ENCODE measurements around the gene MEX3D. TPM values are rescaled to one million over a fixed set of nuclear protein-coding genes. Genes with fewer than 3 reads are reported as not detected.
A peak's percentile ranks its signal among the peaks of the same experiment; 100 is the strongest.

Gene MEX3D
- total and polyA plus RNA-seq, 4 donors = 17.0 to 43.6 (median 34.5) TPM

GRCh38 chr19:1508507-1508856 is 59.6 kb downstream of the MEX3D start:
- Histone ChIP-seq H3K9me3 (ENCODE audit: control insufficient read depth, insufficient read depth, low read length) (no peaks in the 10 kb centered on the region), H3K4me3 (ENCODE audit: low read depth, low read length) (peak overlapping the region; percentile 19), H3K27me3 (ENCODE audit: control insufficient read depth, insufficient read depth, low read length) (peaks cover 42% of the 10 kb centered on the region), H3K27ac (ENCODE audit: low read depth, low read length) (peak overlapping the region; percentile 42), H3K36me3 (ENCODE audit: control insufficient read depth, insufficient read depth, low read length) (peaks cover 2% of the 10 kb centered on the region), H3K4me1 (ENCODE audit: control insufficient read depth, insufficient read depth, low read length) (peaks cover 35% of the 10 kb centered on the region)
- 34% methylated on average over 10 of the region's 12 CpGs for WGBS (ENCODE audit: insufficient coverage)
- DNase-seq (ENCODE audit: low read depth in 4 of 6, low spot score in 6 of 6) = no peak

DNA sequence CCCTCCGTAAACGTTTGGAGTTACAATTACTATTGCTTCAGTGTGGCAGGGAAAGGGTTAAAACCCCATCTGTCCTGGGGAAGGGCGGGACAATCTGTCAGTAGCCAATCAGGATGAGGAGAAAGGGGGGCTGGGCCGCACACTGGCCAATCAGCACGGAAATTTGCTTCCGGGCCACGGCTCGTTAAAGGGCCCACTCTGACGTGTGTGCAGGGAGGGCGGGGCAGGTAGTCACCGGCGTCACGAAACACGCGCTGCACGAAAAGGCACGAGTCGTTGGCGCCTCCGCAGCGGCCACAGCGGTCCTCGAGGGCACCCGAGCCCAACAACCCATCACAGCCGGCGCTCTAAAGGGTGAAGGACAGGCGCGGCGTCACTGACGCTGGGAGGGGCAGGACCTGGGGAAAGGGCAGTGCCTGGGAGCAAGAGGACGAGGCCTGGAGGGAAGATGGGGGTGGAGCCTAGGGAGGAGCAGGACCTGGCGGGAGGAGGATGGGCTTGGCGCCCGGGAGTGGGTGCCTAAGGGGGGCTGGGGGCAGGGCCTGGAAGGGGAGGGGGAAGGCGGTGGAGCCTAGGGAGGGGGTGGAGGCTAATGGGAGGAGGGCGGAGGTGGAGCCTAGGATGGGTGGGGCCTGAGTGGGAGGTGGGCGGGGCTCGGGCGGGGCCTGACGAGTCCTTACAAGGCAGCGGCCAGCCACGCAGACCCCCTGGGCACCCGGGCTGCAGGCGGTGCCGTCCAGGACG is 60.2 kb downstream of the MEX3D start:
- peak overlapping the region; percentile 96 for H3K27ac ChIP-seq (ENCODE audit: low read depth, low read length)
- peak; percentile 92 to 99 (median 94) for DNase-seq (ENCODE audit: low read depth in 4 of 6, low spot score in 6 of 6)
- peak overlapping the region; percentile 65 for H3K4me3 ChIP-seq (ENCODE audit: low read depth, low read length)
- H3K4me1 ChIP-seq (ENCODE audit: control insufficient read depth, insufficient read depth, low read length) = peaks cover 40% of the 10 kb centered on the region
- peaks cover 44% of the 10 kb centered on the region for H3K27me3 ChIP-seq (ENCODE audit: control insufficient read depth, insufficient read depth, low read length)
- H3K9me3 ChIP-seq (ENCODE audit: control insufficient read depth, insufficient read depth, low read length) = no peaks in the 10 kb centered on the region
- H3K36me3 ChIP-seq (ENCODE audit: control insufficient read depth, insufficient read depth, low read length) = peaks cover 2% of the 10 kb centered on the region
- 0% methylated on average over 39 of the region's 46 CpGs for WGBS (ENCODE audit: insufficient coverage)

- H3K36me3 ChIP-seq (ENCODE audit: control insufficient read depth, insufficient read depth, low read length) = peaks cover 2% of the 10 kb centered on the region
- DNase-seq (ENCODE audit: low read depth in 4 of 6, low spot score in 6 of 6) = no peak
- no peaks in the 10 kb centered on the region for H3K9me3 ChIP-seq (ENCODE audit: control insufficient read depth, insufficient read depth, low read length)
- H3K4me3 ChIP-seq (ENCODE audit: low read depth, low read length) = no peak overlapping the region
- WGBS (ENCODE audit: insufficient coverage) = 66% methylated on average over 19 of the region's 23 CpGs
- H3K27ac ChIP-seq (ENCODE audit: low read depth, low read length) = peak overlapping the region; percentile 96
- H3K4me1 ChIP-seq (ENCODE audit: control insufficient read depth, insufficient read depth, low read length) = peaks cover 40% of the 10 kb centered on the region
- peaks cover 44% of the 10 kb centered on the region for H3K27me3 ChIP-seq (ENCODE audit: control insufficient read depth, insufficient read depth, low read length)
Observed at GRCh38 chr19:1507192-1507660, 60.9 kb downstream of the MEX3D start.

GRCh38 chr19:1505991-1506881 is 61.9 kb downstream of the MEX3D start:
- H3K27ac ChIP-seq (ENCODE audit: low read depth, low read length) = no peak overlapping the region
- H3K4me1 ChIP-seq (ENCODE audit: control insufficient read depth, insufficient read depth, low read length) = peaks cover 40% of the 10 kb centered on the region
- H3K36me3 ChIP-seq (ENCODE audit: control insufficient read depth, insufficient read depth, low read length) = no peaks in the 10 kb centered on the region
- no peak for DNase-seq (ENCODE audit: low read depth in 4 of 6, low spot score in 6 of 6)
- H3K4me3 ChIP-seq (ENCODE audit: low read depth, low read length) = no peak overlapping the region
- peaks cover 34% of the 10 kb centered on the region for H3K27me3 ChIP-seq (ENCODE audit: control insufficient read depth, insufficient read depth, low read length)
- 84% methylated on average over 44 of the region's 45 CpGs for WGBS (ENCODE audit: insufficient coverage)
- no peaks in the 10 kb centered on the region for H3K9me3 ChIP-seq (ENCODE audit: control insufficient read depth, insufficient read depth, low read length)

DNA sequence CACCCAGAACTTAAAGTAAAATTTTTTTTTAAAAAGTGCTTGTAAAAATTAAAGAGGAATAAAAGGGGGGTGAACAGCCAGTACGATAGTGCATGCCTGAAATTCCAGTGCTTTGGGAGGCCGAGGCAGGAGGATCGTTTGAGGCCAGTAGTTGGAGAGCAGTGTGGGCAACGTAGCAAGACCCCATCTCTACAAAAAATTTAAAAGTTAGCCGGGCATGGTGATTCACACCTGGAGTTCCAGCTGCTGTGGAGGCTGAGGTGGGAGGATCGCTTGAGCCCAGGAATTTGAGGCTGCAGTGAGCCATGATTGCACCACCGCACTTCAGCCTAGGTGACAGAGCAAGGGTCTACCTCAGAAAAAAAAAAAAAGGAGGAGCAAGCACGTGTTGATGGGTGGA is 63.1 kb downstream of the MEX3D start:
- Histone ChIP-seq H3K27ac (ENCODE audit: low read depth, low read length) (no peak overlapping the region), H3K27me3 (ENCODE audit: control insufficient read depth, insufficient read depth, low read length) (peaks cover 24% of the 10 kb centered on the region), H3K9me3 (ENCODE audit: control insufficient read depth, insufficient read depth, low read length) (no peaks in the 10 kb centered on the region), H3K4me3 (ENCODE audit: low read depth, low read length) (no peak overlapping the region), H3K4me1 (ENCODE audit: control insufficient read depth, insufficient read depth, low read length) (peaks cover 37% of the 10 kb centered on the region), H3K36me3 (ENCODE audit: control insufficient read depth, insufficient read depth, low read length) (no peaks in the 10 kb centered on the region)
- DNase-seq (ENCODE audit: low read depth in 4 of 6, low spot score in 6 of 6) = no peak
- 87% methylated on average over 8 of the region's 8 CpGs for WGBS (ENCODE audit: insufficient coverage)

Small RNA genes lying within 50 kb of the gene (small RNA-seq; reads per million reads assigned to genes)
- gene AC005943.2 (ENCODE audit: low replicate concordance) (not detected), gene RN7SL477P (ENCODE audit: low replicate concordance) (not detected), gene RNU6-1223P (ENCODE audit: low replicate concordance) (not detected)

Other genes with a start within 250 kb of the MEX3D start
- 10 to 100 TPM; 43.0 to 98.8 TPM for gene NDUFS7, start 184.4 kb downstream of the MEX3D start, total RNA-seq
- gene NDUFS7, start 184.4 kb downstream of the MEX3D start, polyA plus RNA-seq (ENCODE audit: insufficient read length in 2 of 2) = 100 to 1,000 TPM; 149 to 164 TPM
- gene GAMT, start 166.8 kb downstream of the MEX3D start, total RNA-seq = 10 to 100 TPM; 15.5 to 30.1 TPM
- gene GAMT, start 166.8 kb downstream of the MEX3D start, polyA plus RNA-seq (ENCODE audit: insufficient read length in 2 of 2) = 10 to 100 TPM; 77.0 to 81.2 TPM
- gene DAZAP1, start 160.7 kb downstream of the MEX3D start, total RNA-seq = 10 to 100 TPM; 22.1 to 47.6 TPM
- gene DAZAP1, start 160.7 kb downstream of the MEX3D start, polyA plus RNA-seq (ENCODE audit: insufficient read length in 2 of 2) = 10 to 100 TPM; 64.5 to 84.4 TPM
- gene RPS15, start 129.9 kb downstream of the MEX3D start, total RNA-seq = 100 to 1,000 TPM; 243 to 719 TPM
- gene RPS15, start 129.9 kb downstream of the MEX3D start, polyA plus RNA-seq (ENCODE audit: insufficient read length in 2 of 2) = 100 to 1,000 TPM; 789 to 822 TPM
- gene APC2, start 118.2 kb downstream of the MEX3D start, total RNA-seq = 10 to 100 TPM; 46.3 to 82.4 TPM
- 100 to 1,000 TPM; 168 to 190 TPM for gene APC2, start 118.2 kb downstream of the MEX3D start, polyA plus RNA-seq (ENCODE audit: insufficient read length in 2 of 2)
- 10 to 100 TPM; 15.6 to 36.1 TPM for gene C19orf25, start 89.1 kb downstream of the MEX3D start, total RNA-seq
- gene C19orf25, start 89.1 kb downstream of the MEX3D start, polyA plus RNA-seq (ENCODE audit: insufficient read length in 2 of 2) = 10 to 100 TPM; 45.2 to 45.6 TPM
- gene PCSK4, start 78.0 kb downstream of the MEX3D start, total RNA-seq = 1 to 10 TPM; 2.2 to 5.9 TPM
- 10 to 100 TPM; 12.6 to 14.4 TPM for gene PCSK4, start 78.0 kb downstream of the MEX3D start, polyA plus RNA-seq (ENCODE audit: insufficient read length in 2 of 2)
- gene REEP6, start 77.1 kb downstream of the MEX3D start, total RNA-seq = 1 to 10 TPM; 3.3 to 4.5 TPM
- 10 to 100 TPM; 13.1 to 13.3 TPM for gene REEP6, start 77.1 kb downstream of the MEX3D start, polyA plus RNA-seq (ENCODE audit: insufficient read length in 2 of 2)
- gene ADAMTSL5, start 55.3 kb downstream of the MEX3D start, total RNA-seq = under 1 TPM; 0.40 to 0.99 TPM
- 1 to 10 TPM in 1 of 2 donors, under 1 TPM in 1; 0.82 to 1.6 TPM for gene ADAMTSL5, start 55.3 kb downstream of the MEX3D start, polyA plus RNA-seq (ENCODE audit: insufficient read length in 2 of 2)
- under 1 TPM; 0.59 to 0.66 TPM for gene PLK5, start 44.2 kb downstream of the MEX3D start, total RNA-seq
- 1 to 10 TPM; 4.2 to 5.9 TPM for gene PLK5, start 44.2 kb downstream of the MEX3D start, polyA plus RNA-seq (ENCODE audit: insufficient read length in 2 of 2)
- 10 to 100 TPM; 36.6 to 73.1 TPM for gene MBD3, start 24.5 kb upstream of the MEX3D start, total RNA-seq
- gene MBD3, start 24.5 kb upstream of the MEX3D start, polyA plus RNA-seq (ENCODE audit: insufficient read length in 2 of 2) = 100 to 1,000 TPM; 105 to 113 TPM
- 100 to 1,000 TPM in 1 of 2 donors, 10 to 100 TPM in 1; 60.4 to 203 TPM for gene UQCR11, start 37.1 kb upstream of the MEX3D start, total RNA-seq
- gene UQCR11, start 37.1 kb upstream of the MEX3D start, polyA plus RNA-seq (ENCODE audit: insufficient read length in 2 of 2) = 100 to 1,000 TPM; 179 to 188 TPM
- 10 to 100 TPM; 18.8 to 65.8 TPM for gene TCF3, start 84.3 kb upstream of the MEX3D start, total RNA-seq
- gene TCF3, start 84.3 kb upstream of the MEX3D start, polyA plus RNA-seq (ENCODE audit: insufficient read length in 2 of 2) = 10 to 100 TPM; 89.2 to 94.7 TPM
- under 1 TPM in 1 of 2 donors, not detected in 1; 0.06 TPM for gene ONECUT3, start 185.2 kb upstream of the MEX3D start, total RNA-seq
- gene ONECUT3, start 185.2 kb upstream of the MEX3D start, polyA plus RNA-seq (ENCODE audit: insufficient read length in 2 of 2) = under 1 TPM; 0.62 to 0.66 TPM
- 1 to 10 TPM; 1.1 to 2.1 TPM for gene ATP8B3, start 244.0 kb upstream of the MEX3D start, total RNA-seq
- 1 to 10 TPM; 1.0 to 1.7 TPM for gene ATP8B3, start 244.0 kb upstream of the MEX3D start, polyA plus RNA-seq (ENCODE audit: insufficient read length in 2 of 2)

Measured in spinal cord (tissue), 10 donors.